Stimulated activated CD8-positive, alpha-beta memory T cell treated with anti-CD3 and anti-CD28 coated beads, Interleukin-12 subunit alpha, Interleukin-12 subunit beta, amount 100 ng/mL, for 24 hours (primary cell): ENCODE results near the gene SARDH.

Experiments used
- DNase-seq: peaks from one replicate; pipeline ENCODE4 v3.0.0-alpha.2; 2020; ENCODE audit errors: extremely low read depth

SARDH gene

GRCh38 chr9:133702798-133703590 lies 35.2 kb downstream of the SARDH start:
- DNase-seq = no peak

DNA sequence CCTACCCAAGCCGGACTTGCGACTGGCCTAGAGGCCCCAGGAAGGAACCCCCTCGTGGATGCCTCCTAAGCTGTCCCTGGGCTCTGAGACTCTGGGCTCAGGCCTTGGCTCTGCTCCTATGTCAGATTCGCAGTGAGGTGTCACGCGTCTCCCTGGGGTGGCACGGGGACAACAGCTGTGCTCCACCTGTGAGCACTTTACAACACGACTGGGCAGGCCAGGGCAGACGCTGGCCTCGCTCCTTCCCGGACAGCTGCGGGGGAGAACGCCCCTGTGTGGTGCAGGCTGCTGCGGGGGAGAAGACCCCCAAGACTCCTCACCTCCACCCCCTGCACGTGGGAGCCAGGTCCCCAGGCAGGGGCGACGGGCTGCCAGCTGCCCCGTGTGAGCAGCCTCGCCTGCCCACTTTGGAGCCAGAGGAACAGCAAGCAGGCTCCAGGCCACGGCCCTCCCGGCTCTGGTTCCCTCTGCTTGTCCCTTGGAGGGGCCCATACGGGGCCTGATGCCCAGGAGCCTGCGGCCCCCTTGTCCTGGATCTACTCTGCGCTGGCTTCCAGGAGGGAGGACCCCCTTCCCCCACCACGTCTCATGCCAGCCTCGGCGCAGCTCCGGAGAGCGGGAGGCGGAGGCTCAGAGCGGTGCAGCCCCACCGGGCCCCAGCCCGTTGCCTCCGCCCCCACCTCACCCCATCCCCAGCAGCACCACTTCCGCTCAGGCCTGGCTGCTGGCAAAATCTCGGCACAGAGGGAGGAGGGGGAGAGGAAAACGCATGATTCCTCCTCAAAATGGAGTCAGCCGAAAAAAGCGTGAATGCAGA lies 36.0 kb downstream of the SARDH start:
- no peak for DNase-seq

- no peak for DNase-seq
Observed at GRCh38 chr9:133701321-133701980, 36.7 kb downstream of the SARDH start.

DNA sequence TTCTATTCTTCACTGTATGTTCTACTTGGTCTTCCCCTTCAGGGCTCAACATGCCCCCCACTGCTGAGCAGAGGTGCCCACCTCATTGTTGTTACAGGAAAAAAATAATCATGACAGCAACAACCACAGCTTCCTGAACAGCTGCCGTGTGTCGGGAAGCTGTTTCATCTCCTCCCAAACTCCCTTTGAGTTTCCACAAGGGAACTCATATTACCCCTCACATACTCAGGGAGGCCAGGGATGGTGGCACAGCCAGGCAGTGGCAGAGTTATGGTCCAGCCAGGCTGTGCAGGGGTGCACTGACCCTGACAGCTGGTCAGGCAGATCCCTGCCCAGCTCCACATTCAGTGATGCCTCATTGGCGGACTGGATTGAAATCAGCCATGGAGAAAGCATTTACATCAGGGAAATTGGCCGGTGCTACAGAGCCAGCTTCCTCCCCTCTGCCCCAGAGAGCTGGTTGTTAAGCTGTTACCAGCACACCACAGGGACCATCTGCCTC lies 37.3 kb downstream of the SARDH start:
- DNase-seq = no peak

GRCh38 chr9:133699546-133699945 lies 38.6 kb downstream of the SARDH start:
- no peak for DNase-seq

DNA sequence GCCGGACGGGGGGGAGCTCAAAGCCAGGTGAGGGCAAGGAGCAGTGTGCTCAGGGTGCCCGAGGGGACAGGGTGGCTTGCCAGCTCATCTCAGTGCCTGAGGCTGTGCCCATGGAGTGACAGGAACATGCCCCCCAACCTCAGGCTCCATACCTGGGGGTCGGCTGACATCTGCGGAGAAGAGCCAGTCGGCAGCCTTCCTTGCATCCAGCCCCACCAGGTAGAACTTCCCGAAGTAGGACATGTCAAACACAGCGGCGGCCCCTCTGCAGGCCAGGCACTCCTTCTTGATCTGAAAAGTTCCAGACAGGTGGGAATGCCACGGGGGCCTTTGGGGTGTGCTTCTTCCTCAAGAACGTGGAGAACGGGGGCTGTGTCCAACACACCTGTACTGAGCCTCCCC lies 42.1 kb downstream of the SARDH start:
- DNase-seq = no peak

DNA sequence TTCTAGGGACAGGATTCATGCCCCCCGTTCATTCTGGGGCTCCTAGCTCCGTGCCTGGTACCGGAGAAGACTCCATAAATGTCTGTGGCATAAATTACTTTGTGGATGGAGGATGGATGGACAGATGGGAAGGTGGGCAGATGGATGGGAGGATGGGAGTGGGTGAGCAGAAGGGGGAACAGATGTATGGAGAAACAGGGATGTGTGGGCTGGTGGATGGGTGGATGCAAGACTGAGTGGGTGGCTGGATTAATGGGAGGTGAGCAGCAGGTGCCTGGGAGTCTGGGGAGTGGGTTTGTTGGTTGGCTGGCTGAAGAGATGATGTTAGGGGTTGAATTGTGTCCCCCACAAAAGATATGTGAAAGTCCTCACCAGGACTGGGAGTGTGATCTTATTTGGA lies 43.5 kb downstream of the SARDH start:
- DNase-seq = no peak

- no peak for DNase-seq
Observed at GRCh38 chr9:133693703-133694529, 44.2 kb downstream of the SARDH start.

- no peak for DNase-seq
Observed at GRCh38 chr9:133693116-133693515, 45.0 kb downstream of the SARDH start.

- DNase-seq = no peak
Observed at GRCh38 chr9:133692364-133692985, 45.7 kb downstream of the SARDH start.

DNA sequence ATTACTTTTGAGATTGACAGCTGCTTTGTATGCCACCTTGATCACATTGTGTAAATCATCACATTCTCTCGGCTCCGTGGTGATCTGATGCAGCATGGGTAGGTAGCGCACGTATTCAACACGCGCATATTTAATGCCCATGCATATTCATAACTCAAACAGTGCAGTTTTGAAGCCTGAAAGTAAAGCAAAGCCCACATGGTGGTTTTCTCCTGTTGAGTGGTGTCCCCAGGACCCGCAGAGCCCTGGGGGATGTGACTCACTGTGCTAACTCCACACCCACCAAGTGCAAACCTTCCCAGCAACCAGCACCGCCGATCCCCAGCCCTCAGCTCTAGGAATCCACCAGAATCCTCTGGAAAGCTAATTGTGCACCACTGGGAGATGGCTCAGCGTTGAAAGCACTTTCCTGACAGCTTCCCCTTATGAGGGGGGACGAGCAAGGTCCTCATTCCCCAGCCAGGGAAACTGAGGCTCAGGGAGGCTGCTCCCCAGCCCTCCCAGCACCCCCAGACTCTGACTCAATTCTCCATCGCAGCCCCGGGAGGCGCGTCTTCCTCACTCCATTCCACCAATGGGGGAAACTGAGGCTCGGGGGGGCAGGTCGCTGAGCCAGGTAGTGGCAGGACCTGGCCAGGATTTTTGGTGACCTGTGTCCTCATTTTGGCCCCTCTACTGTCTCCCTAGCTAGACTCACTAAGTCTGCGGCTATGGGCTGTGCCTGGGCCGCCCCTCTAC lies 46.4 kb downstream of the SARDH start:
- DNase-seq = no peak

DNA sequence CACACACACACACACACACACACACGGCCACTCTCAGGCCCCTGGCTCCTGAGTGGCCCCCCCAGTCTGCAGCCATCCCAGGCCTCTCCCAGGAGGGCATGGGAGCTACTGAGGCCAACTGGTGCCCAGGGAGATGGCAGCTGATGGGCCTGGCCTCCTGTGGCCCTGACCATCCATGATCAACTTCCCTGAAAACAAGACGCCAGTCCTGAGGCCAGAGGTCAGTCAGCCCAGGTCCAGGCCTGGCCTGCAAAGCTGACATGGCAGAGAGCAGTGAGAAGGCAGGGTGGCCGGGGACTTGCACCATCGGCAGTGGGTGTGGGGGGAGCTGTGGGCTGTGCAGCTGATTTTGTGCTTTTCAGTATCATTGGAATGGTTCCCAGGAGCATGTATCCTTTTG lies 47.0 kb downstream of the SARDH start:
- no peak for DNase-seq

DNA sequence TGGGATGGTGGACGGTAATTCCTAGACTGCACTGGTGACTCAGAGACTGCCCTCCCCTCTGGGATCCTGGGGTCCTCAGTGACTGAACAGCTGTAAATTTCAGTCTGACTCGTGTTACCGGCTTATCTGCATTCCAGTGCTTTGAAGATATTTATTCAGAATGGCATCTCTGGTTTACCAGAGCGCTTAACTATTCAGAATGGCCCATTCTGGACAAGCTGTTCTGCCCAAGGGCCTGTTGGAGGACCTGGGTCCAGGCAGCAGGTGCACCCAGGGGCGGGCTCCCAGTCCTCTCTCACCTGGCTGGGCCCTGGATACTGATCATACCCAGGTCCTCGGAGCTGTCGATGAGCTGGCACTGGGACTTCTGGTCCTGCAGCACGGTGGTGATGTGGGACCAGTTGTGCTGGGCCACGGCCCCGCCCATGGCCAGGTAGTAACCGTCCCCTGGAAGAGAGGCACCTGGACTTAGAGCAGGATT lies 48.0 kb downstream of the SARDH start:
- no peak for DNase-seq

GRCh38 chr9:133689151-133689763 lies 48.9 kb downstream of the SARDH start:
- DNase-seq = no peak

DNA sequence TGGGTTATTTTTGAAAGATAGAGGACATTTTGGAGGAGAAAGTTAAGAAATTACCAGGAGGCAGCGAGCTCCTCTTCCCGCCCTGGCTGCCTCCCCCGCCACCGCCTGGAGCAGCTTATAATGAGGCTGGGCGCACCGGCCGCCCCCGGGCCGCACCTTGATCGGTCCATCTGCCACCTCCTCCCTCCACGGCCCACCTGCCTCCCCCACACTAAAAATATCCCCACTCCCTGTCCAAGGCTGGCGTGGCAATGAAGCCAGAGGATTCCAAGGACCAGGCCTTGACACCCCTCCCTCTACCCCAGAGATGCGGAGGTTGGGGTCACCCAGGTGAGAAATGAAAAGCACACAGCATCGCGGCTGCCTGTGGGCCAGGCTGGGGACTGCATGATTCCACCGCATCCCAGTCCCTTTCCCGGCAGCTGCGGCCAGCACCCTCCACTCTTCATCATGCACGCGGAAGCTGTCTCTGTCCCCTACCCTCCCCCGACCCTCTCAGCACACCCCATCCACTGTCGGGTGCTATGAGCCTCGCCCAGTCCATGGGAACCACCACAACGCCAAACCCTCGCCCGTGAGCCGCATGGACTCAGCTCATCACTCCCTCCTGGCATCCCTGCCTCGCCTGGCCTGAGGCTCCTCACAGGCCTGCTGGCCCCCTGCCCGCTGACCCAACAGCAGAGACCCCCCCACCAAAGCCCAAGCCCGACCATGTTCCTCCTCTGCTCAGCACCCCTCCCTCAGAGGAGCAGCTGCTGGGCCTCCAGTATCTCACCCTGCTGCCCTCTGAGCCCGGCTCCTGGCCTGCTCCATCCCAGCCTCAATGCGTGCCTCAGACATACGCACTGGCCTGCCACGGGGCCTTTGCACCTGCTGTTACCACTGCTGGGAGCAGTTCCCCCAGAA lies 50.0 kb downstream of the SARDH start:
- DNase-seq = no peak

- no peak for DNase-seq
Observed at GRCh38 chr9:133686642-133687575, 51.2 kb downstream of the SARDH start.
